Measurements from ENCODE around the gene CHST11.

- no peak for TF ChIP-seq ELK1 (IDR thresholded peaks at IDR 0.05; ENCODE audit: low read depth, low read length)
- TF ChIP-seq YY1 (IDR thresholded peaks at IDR 0.05; ENCODE audit: low read depth, low read length) = no peak
- no peak for TF ChIP-seq EZH2 (IDR thresholded peaks at IDR 0.05; ENCODE audit: borderline replicate concordance, control insufficient read depth, low read depth, low read length)
Measured at GRCh38 chr12:104656921-104657320, 200.2 kb downstream of the CHST11 start.
